ENCODE measurements around the gene TM9SF4.
A peak's percentile ranks its signal among the peaks of the same experiment; 100 is the strongest.
"Not testable (repeated sequence)": the region's sequence is repeated elsewhere in the genome, so short reads cannot be mapped to it uniquely, and the experiment has no call there.

The TM9SF4 gene

GRCh38 chr20:32158943-32159660 lies 49.6 kb downstream of the TM9SF4 start:
- no peak for DNase-seq

DNA sequence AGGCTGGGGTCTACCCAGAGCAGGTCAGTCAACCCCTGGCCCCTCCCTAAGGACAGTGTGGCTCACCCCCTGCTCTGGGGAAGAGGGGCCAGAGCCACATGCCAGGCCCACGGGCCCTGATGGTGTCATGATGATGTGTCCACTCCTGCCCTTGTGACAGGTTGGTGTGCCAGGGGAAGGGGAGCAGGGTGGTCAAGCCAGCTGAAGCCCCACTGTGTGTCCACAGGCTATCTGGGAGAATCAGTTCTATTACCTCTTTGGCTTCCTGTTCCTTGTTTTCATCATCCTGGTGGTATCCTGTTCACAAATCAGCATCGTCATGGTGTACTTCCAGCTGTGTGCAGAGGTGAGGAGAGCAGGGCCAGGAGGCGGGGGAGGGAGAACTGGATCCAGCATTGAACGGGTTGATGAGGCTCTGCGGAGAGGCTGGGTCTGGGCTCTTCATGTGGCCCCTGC lies 50.3 kb downstream of the TM9SF4 start:
- no peak for DNase-seq

DNA sequence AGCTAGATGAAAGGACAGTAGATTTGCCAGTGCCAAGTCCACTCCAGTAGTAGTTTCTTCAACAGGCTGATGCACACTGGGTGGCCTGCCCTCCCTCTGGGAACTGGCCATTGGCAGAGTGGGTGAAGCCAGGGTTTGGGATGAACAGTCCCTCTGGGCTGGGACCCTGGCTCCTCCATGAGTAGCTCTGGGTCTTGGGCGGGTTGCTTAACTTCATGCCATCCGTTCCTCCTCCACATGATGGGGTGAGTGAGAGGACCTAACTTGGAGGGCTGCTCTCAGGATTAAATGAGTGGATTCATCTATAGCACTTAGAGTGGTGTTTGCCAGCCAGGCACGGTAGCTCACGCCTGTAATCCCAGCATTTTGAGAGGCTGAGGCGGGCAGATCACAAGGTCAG lies 50.8 kb downstream of the TM9SF4 start:
- no peak for DNase-seq

DNA sequence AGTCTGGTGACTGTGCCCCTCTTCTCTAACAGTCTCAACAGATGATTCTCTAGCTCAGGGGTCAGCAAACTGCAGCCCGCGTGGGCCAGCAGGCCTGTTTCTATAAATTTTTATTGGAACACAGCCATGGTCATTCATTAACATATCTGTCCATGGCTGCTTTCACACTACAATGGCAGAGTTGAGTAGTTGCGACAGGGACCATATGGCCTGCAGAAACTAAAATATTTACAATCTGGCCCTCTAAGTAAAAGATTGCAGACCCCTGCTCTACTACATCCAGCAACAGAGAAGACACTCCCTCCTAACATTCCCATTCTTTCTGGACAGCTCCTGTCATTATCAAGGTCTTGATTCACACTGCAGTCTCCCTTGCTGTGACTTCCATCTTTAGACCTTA lies 52.8 kb downstream of the TM9SF4 start:
- DNase-seq: no peak

DNA sequence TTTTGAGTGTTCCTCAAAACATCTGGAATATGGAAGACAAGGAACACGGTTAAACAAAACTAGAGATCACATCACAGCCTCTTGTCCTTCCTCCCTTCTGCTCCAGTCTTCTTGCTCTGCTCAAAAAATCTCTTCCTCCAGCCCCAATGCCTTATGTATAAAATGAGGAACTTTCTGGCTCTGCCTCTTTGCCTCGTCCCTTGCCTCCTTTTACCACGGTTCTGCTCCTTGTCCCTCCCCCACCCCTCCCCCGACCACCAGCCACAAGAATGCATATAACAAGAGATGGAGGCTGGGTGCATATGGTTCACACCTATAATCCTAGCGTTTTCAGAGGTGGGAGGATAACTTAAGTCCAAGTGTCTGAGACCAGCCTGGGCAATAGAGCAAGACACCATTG lies 54.4 kb downstream of the TM9SF4 start:
- DNase-seq: no peak

- DNase-seq: no peak
Measured at GRCh38 chr20:32164984-32165735, 55.6 kb downstream of the TM9SF4 start.

DNA sequence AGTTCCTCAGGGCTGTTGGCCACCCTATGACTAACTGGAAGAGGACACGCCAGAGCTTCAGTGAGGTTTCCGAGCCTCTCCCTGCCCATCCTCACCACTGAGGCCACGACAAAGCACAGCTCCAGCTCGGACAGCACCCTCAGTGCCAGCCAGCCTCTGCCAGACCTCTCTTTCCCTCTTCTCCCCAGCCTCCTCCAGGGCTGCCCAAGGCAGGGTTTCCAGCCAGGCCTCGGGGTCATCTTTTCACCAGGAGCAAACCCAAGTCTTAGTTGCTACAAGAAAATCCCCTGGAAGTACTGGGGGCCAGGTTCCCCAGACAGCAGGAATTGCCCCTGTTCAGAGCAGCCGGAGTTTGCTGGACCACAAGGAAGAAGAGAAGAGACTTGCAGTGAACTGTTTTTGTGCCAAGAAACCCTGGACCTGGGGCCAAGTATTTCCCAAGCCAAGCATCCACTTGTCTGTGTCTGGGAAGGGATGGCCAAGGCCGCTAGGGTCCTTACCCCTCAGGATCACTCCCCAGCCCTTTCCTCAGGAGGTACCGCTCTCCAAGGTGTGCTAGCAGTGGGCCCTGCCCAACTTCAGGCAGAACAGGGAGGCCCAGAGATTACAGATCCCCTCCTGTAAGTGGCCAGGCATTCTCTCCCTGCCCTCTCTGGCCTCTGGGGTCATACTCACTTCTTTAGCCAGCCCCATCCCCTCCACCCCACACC lies 56.5 kb downstream of the TM9SF4 start:
- no peak for DNase-seq

GRCh38 chr20:32167552-32167951 lies 58.0 kb downstream of the TM9SF4 start:
- no peak for DNase-seq

DNA sequence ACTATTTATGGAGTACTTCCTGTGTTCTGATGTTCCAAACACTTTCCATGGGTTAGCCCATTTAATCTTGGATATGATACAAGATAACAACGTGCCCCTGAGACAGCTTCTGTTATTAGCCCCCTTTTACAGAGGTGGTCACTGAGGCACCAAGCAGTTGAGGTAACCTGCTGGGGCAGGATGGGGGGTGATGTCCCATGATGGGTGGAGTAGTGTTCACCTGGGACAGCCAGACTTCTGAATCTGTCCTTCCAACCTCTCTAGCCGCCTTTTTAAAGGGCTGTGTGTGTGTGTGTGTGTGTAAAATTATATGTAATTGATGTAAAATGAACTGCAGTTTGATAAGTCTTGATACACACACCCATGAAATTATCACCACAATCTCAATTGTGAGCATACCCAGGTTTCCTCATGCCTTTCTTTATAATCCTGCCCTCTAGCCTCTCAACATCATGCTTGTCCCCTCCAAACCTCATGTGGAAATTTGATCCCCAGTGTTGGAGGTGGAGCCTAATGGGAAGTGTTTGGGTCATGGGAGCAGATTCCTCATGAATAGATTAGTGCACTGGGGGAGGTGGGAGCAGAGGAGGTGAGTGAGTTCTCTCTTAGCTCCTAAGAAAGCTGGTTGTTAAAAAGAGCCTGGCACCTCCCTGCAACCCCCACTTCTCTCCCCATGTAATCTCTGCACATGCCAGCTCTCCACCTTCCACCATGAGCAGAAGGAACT lies 58.8 kb downstream of the TM9SF4 start:
- DNase-seq: no peak

DNA sequence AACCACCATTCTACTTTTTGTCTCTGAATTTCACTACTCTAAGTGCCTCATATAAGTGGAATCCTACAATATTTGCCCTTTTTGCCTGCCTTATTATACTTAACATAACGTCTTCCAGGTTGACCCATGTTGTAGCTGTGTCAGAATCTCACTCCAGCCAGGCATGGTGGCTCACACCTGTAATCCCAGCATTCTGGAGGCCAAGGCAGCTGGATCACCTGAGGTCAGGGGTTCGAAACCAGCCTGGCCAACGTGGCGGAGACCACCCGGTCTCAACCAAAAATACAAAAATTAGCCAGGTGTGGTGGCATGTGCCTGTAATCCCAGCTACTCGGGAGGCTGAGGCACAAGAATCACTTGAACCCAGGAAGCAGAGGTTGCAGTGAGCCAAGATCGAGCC lies 68.2 kb downstream of the TM9SF4 start:
- DNase-seq: not testable (repeated sequence)

DNA sequence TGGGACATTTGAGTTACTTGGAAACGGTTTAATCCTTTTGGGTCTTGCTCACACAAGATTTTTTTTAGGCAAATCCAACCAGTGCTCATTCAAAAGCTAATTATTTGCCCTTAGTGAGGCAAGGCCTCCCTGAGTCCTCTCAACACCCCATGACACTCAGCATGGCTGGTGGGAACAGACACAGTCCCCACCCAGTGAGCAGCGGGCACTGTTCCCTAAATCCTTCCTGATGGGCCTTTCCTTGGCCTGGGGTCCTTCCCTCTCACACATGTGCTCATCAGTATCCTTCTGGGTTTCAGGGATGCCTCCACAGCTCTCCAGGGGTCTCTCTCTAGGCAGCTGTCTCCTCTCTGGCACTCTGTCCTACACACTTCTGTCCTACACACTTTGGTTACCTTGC lies 70.0 kb downstream of the TM9SF4 start:
- no peak for DNase-seq

DNA sequence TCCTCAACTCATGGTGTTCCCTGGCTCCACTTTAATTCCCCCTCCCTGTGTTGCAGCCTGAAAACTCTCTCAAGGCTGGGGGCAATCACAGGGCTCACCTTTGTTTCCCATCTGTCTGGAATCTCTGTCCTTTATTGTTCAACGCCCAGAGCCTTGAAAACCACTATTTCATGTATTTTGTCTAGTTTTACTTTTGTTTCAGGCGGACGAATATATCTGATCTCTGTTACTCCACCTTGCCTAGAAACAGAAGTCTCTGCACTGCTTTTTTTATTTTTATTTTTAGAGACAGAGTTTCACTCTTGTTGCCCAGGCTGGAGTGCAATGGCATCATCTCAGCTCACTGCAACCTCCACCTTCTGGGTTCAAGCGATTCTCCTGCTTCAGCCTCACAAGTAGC lies 70.4 kb downstream of the TM9SF4 start:
- DNase-seq: no peak

DNA sequence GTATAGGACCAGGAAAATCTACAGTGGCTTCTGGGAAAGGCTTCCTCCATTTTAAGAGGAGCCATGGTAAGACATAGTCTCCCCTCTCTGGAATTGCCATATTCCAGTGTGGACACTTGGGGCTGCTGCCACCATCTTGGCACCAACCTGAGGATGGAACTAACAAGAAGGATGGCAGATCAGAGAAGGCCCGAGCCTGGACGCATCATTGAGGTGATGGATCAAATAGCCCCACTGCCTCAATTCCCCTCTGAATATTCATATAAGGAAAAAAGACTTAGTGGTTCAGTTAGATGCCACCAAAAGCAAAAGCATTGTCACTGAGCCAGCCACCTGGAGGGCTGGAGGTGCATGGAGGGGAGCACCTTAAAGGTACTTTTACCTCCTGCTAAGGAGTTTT lies 72.1 kb downstream of the TM9SF4 start:
- no peak for DNase-seq

DNA sequence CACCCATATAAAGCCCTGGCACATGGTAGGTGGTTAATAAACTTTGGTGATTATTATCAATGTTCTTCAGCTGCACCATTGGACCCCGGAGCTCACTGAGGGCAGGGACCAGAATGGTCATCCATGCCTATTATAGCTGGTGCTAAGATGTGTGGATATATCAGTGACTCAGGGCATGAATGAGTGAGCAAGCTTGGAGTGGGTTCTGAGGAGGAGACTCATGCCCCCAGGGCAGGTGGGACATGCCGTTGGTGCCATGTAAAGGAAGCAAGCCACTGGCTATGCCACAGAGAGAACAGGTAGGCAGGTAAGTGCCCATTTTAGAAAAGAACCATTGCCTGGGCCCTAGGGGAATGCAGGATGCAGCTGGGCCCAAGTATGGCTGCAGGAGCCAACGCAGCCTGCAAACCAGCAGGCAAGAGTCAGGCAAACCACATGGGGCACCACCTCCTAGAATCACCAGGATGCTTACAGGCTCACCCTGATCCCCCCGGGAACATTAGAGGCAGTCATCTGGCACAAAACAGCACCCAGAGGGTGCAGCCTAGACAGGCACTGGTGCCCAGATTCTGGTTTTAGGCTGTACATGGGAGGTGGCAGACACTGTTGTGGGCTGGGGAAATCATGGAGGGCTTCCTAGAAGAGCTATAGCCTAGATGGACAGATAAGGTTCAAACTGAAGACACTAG lies 74.6 kb downstream of the TM9SF4 start:
- DNase-seq: no peak

- DNase-seq: no peak
Measured at GRCh38 chr20:32184961-32185603, 75.6 kb downstream of the TM9SF4 start.

DNA sequence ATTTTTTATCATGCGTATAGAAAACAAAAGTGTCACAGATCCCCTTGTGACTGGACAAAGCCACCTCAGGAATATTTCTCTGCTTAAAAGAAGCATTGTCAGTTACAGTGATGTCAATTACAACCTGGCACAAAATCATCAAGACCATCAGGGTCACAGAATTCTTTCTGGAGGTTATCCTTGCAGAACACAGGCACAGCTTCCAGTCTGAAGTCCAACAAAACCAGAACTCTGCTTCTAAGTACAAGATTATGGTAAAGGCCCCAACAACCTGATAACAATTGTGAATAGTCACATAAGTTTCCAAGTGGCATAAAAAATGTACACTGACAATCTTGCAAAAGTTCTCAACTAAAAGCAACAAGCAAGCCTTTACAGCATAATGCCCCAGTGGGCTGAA lies 77.0 kb downstream of the TM9SF4 start:
- DNase-seq: no peak

GRCh38 chr20:32188376-32189122 lies 79.0 kb downstream of the TM9SF4 start:
- no peak for DNase-seq

GRCh38 chr20:32189123-32189410 lies 79.6 kb downstream of the TM9SF4 start:
- DNase-seq: no peak

DNA sequence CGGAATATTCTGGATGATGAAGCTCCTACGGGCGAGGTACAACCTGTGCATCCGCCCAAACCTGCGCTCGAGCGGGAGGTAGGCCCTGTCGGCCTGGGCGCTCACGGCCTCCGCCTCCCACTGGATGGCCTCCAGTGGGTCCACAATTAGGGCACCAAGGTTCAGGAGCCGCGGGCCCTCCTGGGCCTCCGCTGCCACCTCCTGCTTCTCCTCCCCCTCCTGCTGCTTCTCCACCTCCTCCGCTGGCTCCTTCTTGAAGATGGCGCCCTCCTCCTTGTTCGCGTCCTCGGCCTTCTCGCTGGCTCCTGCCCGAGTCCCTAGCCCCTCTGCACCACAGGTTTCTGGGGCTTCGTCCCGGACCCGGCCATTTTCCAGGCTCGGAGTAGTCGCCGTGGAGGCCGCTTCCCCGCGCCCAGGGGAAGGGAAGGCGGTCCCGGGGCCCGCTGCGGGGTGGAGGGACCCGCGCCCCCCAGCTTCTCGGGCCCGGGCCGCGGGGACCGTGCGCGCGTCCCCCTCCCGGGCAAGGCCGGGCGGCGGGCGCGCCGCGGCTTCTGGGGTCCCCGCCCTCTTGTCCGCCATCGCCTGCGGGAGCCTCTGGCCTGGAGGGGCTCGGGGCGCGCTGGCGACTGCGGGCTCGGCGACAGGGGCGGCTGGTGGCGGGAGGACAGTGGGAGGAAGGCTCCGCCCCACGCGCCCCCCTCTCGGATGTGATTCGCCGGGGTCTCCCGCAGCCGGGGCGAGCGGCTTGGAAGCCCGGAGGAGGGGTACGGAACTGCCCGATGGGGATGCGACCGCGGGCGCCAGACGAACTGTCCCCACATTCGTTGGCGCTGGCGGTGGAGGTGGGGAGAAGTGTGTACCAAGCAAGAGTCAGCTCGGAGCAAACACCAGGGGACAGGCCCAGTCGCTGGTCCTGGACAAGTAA lies 80.4 kb downstream of the TM9SF4 start:
- peak in 4 of 5 experiments; percentile 17 to 62 (median 37) for DNase-seq
